ENCODE data around the gene CAMSAP2. TPM values are rescaled to one million over a fixed set of nuclear protein-coding genes. Genes with fewer than 3 reads are reported as not detected.

The CAMSAP2 gene
- total and polyA plus RNA-seq, 2 of the 8 experiments (the other 6 are each of a cell fraction or from before 2014, with no cell fraction given) = 4.2 to 27.6 TPM

DNA sequence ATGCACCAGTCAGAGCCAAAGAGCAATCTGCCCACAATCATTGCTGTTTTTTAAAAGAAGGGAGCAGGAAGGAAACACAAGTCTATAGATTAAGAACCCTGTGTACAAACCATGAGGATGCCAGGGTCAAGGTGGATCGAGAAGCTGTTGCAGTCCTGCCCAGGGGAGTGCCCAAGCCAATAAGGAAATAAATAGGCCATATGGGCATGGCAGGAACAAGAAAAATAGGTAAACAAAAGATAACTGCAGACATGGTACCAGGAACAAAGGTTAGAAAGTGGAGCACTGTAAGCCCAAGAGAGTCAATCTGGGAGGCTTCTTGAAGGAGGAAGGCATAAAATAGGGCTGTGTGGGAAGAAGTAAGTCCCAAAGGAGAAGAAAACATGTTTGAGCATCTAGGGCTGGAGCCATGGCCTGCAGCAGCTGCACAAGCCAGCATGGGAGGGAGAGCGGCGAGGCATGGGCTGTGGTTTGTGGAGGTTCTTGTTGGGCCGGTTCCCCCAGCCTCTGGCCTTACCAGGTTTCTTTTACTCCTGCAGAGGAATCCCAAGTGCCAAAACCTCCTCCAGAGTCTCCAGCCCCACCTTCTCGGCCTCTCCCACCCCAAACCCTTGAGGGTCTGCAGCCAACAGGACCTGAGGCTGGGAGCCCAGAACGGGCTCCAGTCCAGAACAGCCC lies 169.6 kb downstream of the CAMSAP2 start:
- no peak overlapping the region for H2AK5ac ChIP-seq (ENCODE audit: low read depth, low read length)
- DNase-seq (ENCODE audit: low read depth in 1 of 2, low spot score in 2 of 2) = no peak
- TF ChIP-seq POU5F1 (IDR thresholded peaks at IDR 0.05; ENCODE audit: low read depth, low read length) (no peak), CTBP2 (IDR thresholded peaks at IDR 0.05; ENCODE audit: borderline replicate concordance, insufficient read depth, insufficient read length, low read length) (no peak), EZH2 (IDR thresholded peaks at IDR 0.05; ENCODE audit: low read depth, low read length, severe bottlenecking) (no peak)
- TF ChIP-seq, protein P1, sequence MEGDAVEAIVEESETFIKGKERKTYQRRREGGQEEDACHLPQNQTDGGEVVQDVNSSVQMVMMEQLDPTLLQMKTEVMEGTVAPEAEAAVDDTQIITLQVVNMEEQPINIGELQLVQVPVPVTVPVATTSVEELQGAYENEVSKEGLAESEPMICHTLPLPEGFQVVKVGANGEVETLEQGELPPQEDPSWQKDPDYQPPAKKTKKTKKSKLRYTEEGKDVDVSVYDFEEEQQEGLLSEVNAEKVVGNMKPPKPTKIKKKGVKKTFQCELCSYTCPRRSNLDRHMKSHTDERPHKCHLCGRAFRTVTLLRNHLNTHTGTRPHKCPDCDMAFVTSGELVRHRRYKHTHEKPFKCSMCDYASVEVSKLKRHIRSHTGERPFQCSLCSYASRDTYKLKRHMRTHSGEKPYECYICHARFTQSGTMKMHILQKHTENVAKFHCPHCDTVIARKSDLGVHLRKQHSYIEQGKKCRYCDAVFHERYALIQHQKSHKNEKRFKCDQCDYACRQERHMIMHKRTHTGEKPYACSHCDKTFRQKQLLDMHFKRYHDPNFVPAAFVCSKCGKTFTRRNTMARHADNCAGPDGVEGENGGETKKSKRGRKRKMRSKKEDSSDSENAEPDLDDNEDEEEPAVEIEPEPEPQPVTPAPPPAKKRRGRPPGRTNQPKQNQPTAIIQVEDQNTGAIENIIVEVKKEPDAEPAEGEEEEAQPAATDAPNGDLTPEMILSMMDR (IDR thresholded peaks at IDR 0.05; ENCODE audit: control extremely low read depth in 1 of 3, insufficient read depth in 1 of 3, low read depth in 1 of 3, low read length in 3 of 3) = no peak
- no peak overlapping the region for H2BK20ac ChIP-seq (ENCODE audit: low read length)
- no peak overlapping the region for H2BK12ac ChIP-seq (ENCODE audit: low read depth, low read length)
- FAIRE-seq = no peak
- no peak overlapping the region for H2AFZ ChIP-seq (ENCODE audit: low read length)
- H3K56ac ChIP-seq (replicated peaks; ENCODE audit: insufficient read length, low read depth, low read length) = no peak overlapping the region
- no peak overlapping the region for H3K14ac ChIP-seq (ENCODE audit: insufficient read length)
- H3K36me3 ChIP-seq (ENCODE audit: control insufficient read depth in 2 of 4, insufficient read depth in 4 of 4, low read length in 3 of 4) = peaks cover 27 to 70% (median 49%) of the 10 kb centered on the region in 4 experiments; a peak in 7 of 8 replicates
- no peaks in the 10 kb centered on the region for H3K4me1 ChIP-seq (replicated peaks in 1 of 4; ENCODE audit: control insufficient read depth in 3 of 4, insufficient read depth in 4 of 4, low read length in 3 of 4)
- H3K9me3 ChIP-seq (ENCODE audit: insufficient read depth in 2 of 2, low read depth in 1 of 2, low read length in 1 of 2) = no peaks in the 10 kb centered on the region
- H3K23me2 ChIP-seq (ENCODE audit: low read depth, low read length) = no peaks in the 10 kb centered on the region
- H3K9ac ChIP-seq (replicated peaks in 1 of 4; ENCODE audit: extremely low read depth in 1 of 4, low read depth in 3 of 4, low read length in 3 of 4) = no peak overlapping the region
- no peak overlapping the region for H2BK120ac ChIP-seq (replicated peaks; ENCODE audit: low read depth, low read length)
- peaks cover 0 to 6% of the 10 kb centered on the region in 2 experiments for H4K20me1 ChIP-seq (replicated peaks in 1 of 2; ENCODE audit: control insufficient read depth in 1 of 2, insufficient read depth in 2 of 2, low read length in 2 of 2)
- H3K4ac ChIP-seq (replicated peaks; ENCODE audit: insufficient read length, low read depth, low read length) = no peak overlapping the region
- no peak overlapping the region for H3K27ac ChIP-seq (ENCODE audit: low read depth, low read length)
- H3K79me2 ChIP-seq (ENCODE audit: control insufficient read depth in 1 of 2, insufficient read depth in 2 of 2, low read length in 2 of 2) = no peaks in the 10 kb centered on the region
- no peaks in the 10 kb centered on the region for H3K79me1 ChIP-seq (ENCODE audit: low read depth, low read length)
- H2BK15ac ChIP-seq (ENCODE audit: low read length) = no peak overlapping the region
- ChIA-PET POLR2A (ENCODE audit: partially characterized antibody) (interaction anchor here (1.2 to 15.2 kb wide), 4 partner anchors 8 to 97 kb away, joined by 3 to 208 read pairs (median 6); partner anchors contain the start of gene INAVA), CTCF (ENCODE audit: partially characterized antibody) (interaction anchor here (0.7 to 2.2 kb wide), 5 partner anchors 12 to 346 kb away, joined by 3 to 8 read pairs (median 5); no protein-coding TSS in a partner anchor)
- H2BK5ac ChIP-seq (ENCODE audit: low read depth, low read length) = no peak overlapping the region
- no peak overlapping the region for H4K5ac ChIP-seq (ENCODE audit: insufficient read length, low read depth, low read length)
- H4K8ac ChIP-seq (ENCODE audit: extremely low read depth, insufficient read depth, low read length) = no peak overlapping the region
- no peak overlapping the region for H3K4me3 ChIP-seq (ENCODE audit: extremely low read depth in 1 of 4, insufficient read depth in 2 of 4, low read depth in 3 of 4, low read length in 4 of 4)
- H3K18ac ChIP-seq (ENCODE audit: extremely low read depth, low read length) = no peak overlapping the region
- H4K91ac ChIP-seq (replicated peaks; ENCODE audit: insufficient read length, low read length) = no peak overlapping the region
- WGBS, 2 experiments (ENCODE audit: extremely low coverage in 1 of 2, insufficient coverage in 1 of 2, insufficient read length in 1 of 2, insufficient replicate concordance in 2 of 2, low coverage in 1 of 2, low lambda C conversion rate in 2 of 2, missing lambda C conversion rate in 1 of 2) = 93% methylated on average over 5 of the region's 6 CpGs; no CpG with 5 or more reads in 1 of the 2 experiments
- no peak overlapping the region for H3K4me2 ChIP-seq (ENCODE audit: insufficient read depth in 1 of 2, low read depth in 2 of 2, low read length in 2 of 2)
- H3K23ac ChIP-seq (ENCODE audit: insufficient read length) = no peak overlapping the region
- H3K27me3 ChIP-seq (replicated peaks in 1 of 4; ENCODE audit: control insufficient read depth in 3 of 4, extremely low read depth in 1 of 4, insufficient read depth in 3 of 4, low read length in 3 of 4) = no peaks in the 10 kb centered on the region
